GM18498 (cell line): ENCODE measurements around the gene F2R.
"Not testable (repeated sequence)": the region's sequence is repeated elsewhere in the genome, so short reads cannot be mapped to it uniquely, and the experiment has no call there.

Experiments
- ATAC-seq: cut with Tn5 transposase; IDR thresholded peaks from one replicate; pipeline ENCODE4 v1.9.1; 2021; ENCODE audit warnings: mild to moderate bottlenecking, moderate library complexity; ENCODE audit not compliant: unreplicated experiment

Gene F2R

GRCh38 chr5:76747706-76748105 lies 31.8 kb downstream of the F2R start:
- ATAC-seq = no peak

- no peak for ATAC-seq
These were observed 35.4 kb downstream of the F2R start for GRCh38 chr5:76751291-76751690.

GRCh38 chr5:76754668-76755078 lies 38.7 kb downstream of the F2R start:
- ATAC-seq = no peak

- no peak for ATAC-seq
These were observed 40.1 kb downstream of the F2R start for GRCh38 chr5:76755779-76756637.

GRCh38 chr5:76757049-76757448 lies 41.1 kb downstream of the F2R start:
- ATAC-seq = no peak

- ATAC-seq = not testable (repeated sequence)
These were observed 45.2 kb downstream of the F2R start for GRCh38 chr5:76761118-76761517.

GRCh38 chr5:76762484-76762883 lies 46.6 kb downstream of the F2R start:
- ATAC-seq = no peak

GRCh38 chr5:76763136-76763535 lies 47.2 kb downstream of the F2R start:
- no peak for ATAC-seq

- ATAC-seq = no peak
These were observed 48.4 kb downstream of the F2R start for GRCh38 chr5:76764374-76764773.

- no peak for ATAC-seq
These were observed 49.3 kb downstream of the F2R start for GRCh38 chr5:76765249-76765648.

- ATAC-seq = no peak
These were observed 50.8 kb downstream of the F2R start for GRCh38 chr5:76766746-76767145.

GRCh38 chr5:76771041-76771440 lies 55.1 kb downstream of the F2R start:
- ATAC-seq = not testable (repeated sequence)

GRCh38 chr5:76771705-76772405 lies 55.9 kb downstream of the F2R start:
- no peak for ATAC-seq

- no peak for ATAC-seq
These were observed 60.0 kb downstream of the F2R start for GRCh38 chr5:76775921-76776320.

- no peak for ATAC-seq
These were observed 60.5 kb downstream of the F2R start for GRCh38 chr5:76776391-76776790.

GRCh38 chr5:76780616-76781015 lies 64.7 kb downstream of the F2R start:
- not testable (repeated sequence) for ATAC-seq

GRCh38 chr5:76781775-76782174 lies 65.8 kb downstream of the F2R start:
- ATAC-seq = no peak

GRCh38 chr5:76782444-76782843 lies 66.5 kb downstream of the F2R start:
- no peak for ATAC-seq
